MCF 10A (cell line): ENCODE data around the gene RACGAP1. TPM values are rescaled to one million over a fixed set of nuclear protein-coding genes. Genes with fewer than 3 reads are reported as not detected.
"Not testable (repeated sequence)": the region's sequence is repeated elsewhere in the genome, so short reads cannot be mapped to it uniquely, and the experiment has no call there.

Source experiments
- BruUV-seq: library from RNA; stranded (reverse); fragments of 400-500 nt; replicated peaks from 2 replicates; lab custom pipeline; 2021; lab: Mats Ljungman, UMichigan
- CTCF ChIA-PET: fragments of 300-600 bp; sonication (Branson Sonifier 250); formaldehyde crosslinking; extraction: SDS; loops from one replicate; lab custom pipeline; 2021; ENCODE audit warnings: antibody characterized with exemption, inconsistent platforms; lab: Yijun Ruan, JAX
- POLR2A ChIA-PET: fragments of 300-600, 350-650 bp; sonication (Branson Sonifier 250); formaldehyde crosslinking; extraction: SDS; loops from one replicate; lab custom pipeline; 2020; ENCODE audit warnings: antibody characterized with exemption, inconsistent platforms; lab: Yijun Ruan, JAX
- DNase-seq: peaks from one replicate; pipeline ENCODE4 v3.0.0-alpha.2; 2018; ENCODE audit not compliant: unreplicated experiment
- H3K27ac Mint-ChIP-seq: one replicate; pipeline ENCODE4 v1.8.0; 2022; ENCODE audit warnings: mild to moderate bottlenecking, low read depth, mixed read lengths; ENCODE audit not compliant: unreplicated experiment
- H3K27me3 Mint-ChIP-seq: one replicate; pipeline ENCODE4 v1.8.0; 2022; ENCODE audit warnings: mixed read lengths; ENCODE audit not compliant: insufficient read depth, unreplicated experiment
- H3K36me3 Mint-ChIP-seq: one replicate; pipeline ENCODE4 v1.8.0; 2022; ENCODE audit warnings: mild to moderate bottlenecking, moderate library complexity, mixed read lengths; ENCODE audit not compliant: insufficient read depth, unreplicated experiment
- H3K4me1 Mint-ChIP-seq: one replicate; pipeline ENCODE4 v1.8.0; 2022; ENCODE audit warnings: mixed read lengths; ENCODE audit not compliant: insufficient read depth, unreplicated experiment
- H3K4me3 Mint-ChIP-seq: one replicate; pipeline ENCODE4 v1.8.0; 2022; ENCODE audit warnings: mild to moderate bottlenecking, moderate library complexity, mixed read lengths; ENCODE audit not compliant: unreplicated experiment
- H3K9me3 Mint-ChIP-seq: one replicate; pipeline ENCODE4 v1.8.0; 2022; ENCODE audit warnings: mixed read lengths; ENCODE audit not compliant: unreplicated experiment
- CTCF ChIP-seq: fragments of 200-600 bp; IDR thresholded peaks from one replicate; pipeline ENCODE4 v1.8.0; 2022; ENCODE audit warnings: antibody characterized with exemption, mild to moderate bottlenecking; ENCODE audit not compliant: unreplicated experiment
- intact Hi-C: fragments of 100-400 bp; cut with micrococcal nuclease; formaldehyde crosslinking; loops from 2 replicates; pipeline ENCODE4 v1.14.1; 2022
- total RNA-seq: library from RNA; stranded (reverse); gene quantifications from 2 replicates; pipeline ENCODE4 v1.2.3, GENCODE V29; 2022

The RACGAP1 gene
- total RNA-seq, 1 experiment from 2014 or later: 67.9 TPM

- peak; percentile 80 for DNase-seq
Measured at GRCh38 chr12:50039151-50039835, 14.0 kb upstream of the RACGAP1 start.

GRCh38 chr12:50038336-50038735, 13.0 kb upstream of the RACGAP1 start:
- no TSS peak for BruUV-seq
- Mint-ChIP-seq H3K4me3 (no peak overlapping the region), H3K9me3 (no peaks in the 10 kb centered on the region), H3K36me3 (no peaks in the 10 kb centered on the region), H3K27me3 (no peaks in the 10 kb centered on the region), H3K4me1 (peaks cover 7% of the 10 kb centered on the region), H3K27ac (no peak overlapping the region)
- ChIA-PET CTCF (interaction anchor here (0.7 to 5.4 kb wide), 22 partner anchors 9 to 213 kb away, joined by 3 to 58 read pairs (median 6); partner anchors contain the start of genes AQP6 and RACGAP1), POLR2A (interaction anchor here (0.5 to 1.4 kb wide), 6 partner anchors 13 to 183 kb away, joined by 3 to 7 read pairs (median 4); no protein-coding TSS in a partner anchor)
- TF ChIP-seq CTCF: no peak
- no peak for DNase-seq
- intact Hi-C loops: no loop called here

More at GRCh38 chr12:50039151-50039835, 14.0 kb upstream of the RACGAP1 start:
- Mint-ChIP-seq H3K36me3 (no peaks in the 10 kb centered on the region), H3K4me1 (peaks cover 7% of the 10 kb centered on the region), H3K4me3 (no peak overlapping the region), H3K27me3 (no peaks in the 10 kb centered on the region), H3K9me3 (no peaks in the 10 kb centered on the region), H3K27ac (no peak overlapping the region)
- BruUV-seq: no TSS peak
- TF ChIP-seq CTCF: peak; percentile 81
- ChIA-PET POLR2A (interaction anchor here (0.9 to 1.4 kb wide), 2 partner anchors 14 to 17 kb away, joined by 3 to 7 read pairs; partner anchors contain the start of gene RACGAP1), CTCF (interaction anchor here (0.6 to 5.4 kb wide), 25 partner anchors 8 to 673 kb away, joined by 3 to 58 read pairs (median 6); partner anchors contain the start of genes AQP6 and RACGAP1)
- intact Hi-C loops: no loop called here

- ChIA-PET POLR2A (no interaction called here), CTCF (interaction anchor here (0.6 to 1.0 kb wide), 2 partner anchors 66 to 87 kb away, joined by 3 read pairs; no protein-coding TSS in a partner anchor)
- no peaks in the 10 kb centered on the region for H3K27me3 Mint-ChIP-seq
- no peaks in the 10 kb centered on the region for H3K4me1 Mint-ChIP-seq
- no peaks in the 10 kb centered on the region for H3K9me3 Mint-ChIP-seq
- DNase-seq: no peak
- no TSS peak for BruUV-seq
- H3K27ac Mint-ChIP-seq: no peak overlapping the region
- intact Hi-C loops: no loop called here
- TF ChIP-seq CTCF: no peak
- H3K36me3 Mint-ChIP-seq: no peaks in the 10 kb centered on the region
- H3K4me3 Mint-ChIP-seq: no peak overlapping the region
Measured at GRCh38 chr12:50032854-50033581, 7.7 kb upstream of the RACGAP1 start.

- no peaks in the 10 kb centered on the region for H3K4me1 Mint-ChIP-seq
- intact Hi-C loops: no loop called here
- H3K9me3 Mint-ChIP-seq: no peaks in the 10 kb centered on the region
- no peak overlapping the region for H3K27ac Mint-ChIP-seq
- no TSS peak for BruUV-seq
- TF ChIP-seq CTCF: no peak
- ChIA-PET CTCF (interaction anchor here (1.0 kb wide), 1 partner anchor 86 kb away, joined by 3 read pairs; no protein-coding TSS in a partner anchor), POLR2A (no interaction called here)
- DNase-seq: no peak
- H3K27me3 Mint-ChIP-seq: no peaks in the 10 kb centered on the region
- H3K4me3 Mint-ChIP-seq: no peak overlapping the region
- H3K36me3 Mint-ChIP-seq: no peaks in the 10 kb centered on the region
Measured at GRCh38 chr12:50032515-50032853, 7.2 kb upstream of the RACGAP1 start.

- H3K4me1 Mint-ChIP-seq, H3K27me3 Mint-ChIP-seq, H3K36me3 Mint-ChIP-seq, DNase-seq, POLR2A ChIA-PET, H3K9me3 Mint-ChIP-seq, H3K4me3 Mint-ChIP-seq, intact Hi-C loops, H3K27ac Mint-ChIP-seq, BruUV-seq: not testable (repeated sequence)
- CTCF ChIA-PET: interaction anchor here (0.6 to 1.8 kb wide), 5 partner anchors 9 to 130 kb away, joined by 3 to 11 read pairs (median 4); no protein-coding TSS in a partner anchor
Measured at GRCh38 chr12:50030449-50030848, 5.2 kb upstream of the RACGAP1 start.
